Endothelial cell of umbilical vein (primary cell): ENCODE data around the gene AGRN. TPM values are rescaled to one million over a fixed set of nuclear protein-coding genes. Genes with fewer than 3 reads are reported as not detected.

Experiments used
- BruUV-seq: library from RNA; stranded (reverse); fragments of 400-500 nt; replicated peaks from 2 replicates; lab custom pipeline; 2021; lab: Mats Ljungman, UMichigan
- CTCF ChIA-PET: fragments of 300-600, 350-600 bp; sonication (Branson Sonifier 250); formaldehyde crosslinking; loops from one replicate; lab custom pipeline; 2021; ENCODE audit warnings: antibody characterized with exemption, inconsistent platforms; lab: Charles Lee
- POLR2A ChIA-PET: fragments of 300-600, 350-600 bp; sonication (Branson Sonifier 250); formaldehyde crosslinking; loops from one replicate; lab custom pipeline; 2021; ENCODE audit warnings: antibody characterized with exemption, inconsistent platforms; lab: Charles Lee
- DNase-seq: peaks from one replicate; pipeline ENCODE4 v3.0.0-alpha.2; 2011; ENCODE audit warnings: low read depth, low spot score
- FAIRE-seq: peaks from 2 replicates; lab custom pipeline; 2011; peaks lifted over from hg19 to GRCh38; lab: Jason Lieb, UNC
- H2AFZ ChIP-seq: 2 replicates; pipeline ENCODE4 v1.6.0; 2012; ENCODE audit warnings: low read depth, low read length, control low read depth, inconsistent platforms
- H3K27ac ChIP-seq: 2 replicates; pipeline ENCODE4 v1.5.1; 2011; ENCODE audit warnings: low read depth, mild to moderate bottlenecking, control low read depth, low read length, moderate library complexity; ENCODE audit not compliant: insufficient read depth
- H3K27me3 ChIP-seq, 2 experiments: 2 replicates each; pipeline versions ENCODE4 v1.6.0 to v1.6.1; 2011; ENCODE audit warnings: low read length in 2 of 2, mixed read lengths in 1 of 2; ENCODE audit not compliant: control insufficient read depth in 2 of 2, insufficient read depth in 2 of 2
- H3K36me3 ChIP-seq, 2 experiments: 2 replicates in 1 of 2; 3 replicates in 1 of 2; pipeline ENCODE4 v1.5.1; 2011; ENCODE audit warnings: low read length in 2 of 2, mild to moderate bottlenecking in 1 of 2, moderate library complexity in 1 of 2; ENCODE audit not compliant: control insufficient read depth in 2 of 2, insufficient read depth in 2 of 2; ENCODE audit errors: extremely low read depth in 1 of 2
- H3K4me1 ChIP-seq: 3 replicates; pipeline ENCODE4 v1.5.1; 2011; ENCODE audit warnings: mild to moderate bottlenecking, low read length; ENCODE audit not compliant: control insufficient read depth, insufficient read depth; ENCODE audit errors: extremely low read depth
- H3K4me2 ChIP-seq: 2 replicates; pipeline ENCODE4 v1.6.1; 2011; ENCODE audit warnings: low read length, control low read depth, mixed read lengths; ENCODE audit not compliant: insufficient read depth
- H3K4me3 ChIP-seq, 3 experiments: fragments of 200-600 bp in 1 of 3; sonication (generic), shearing (Covaris generic) in 1 of 3; replicated peaks in 1 of 3; 2 replicates each; pipeline ENCODE4 v1.5.1; 2011 to 2016; ENCODE audit warnings: control low read depth in 3 of 3, low read length in 3 of 3, mild to moderate bottlenecking in 2 of 3, inconsistent platforms in 1 of 3, low read depth in 1 of 3, moderate library complexity in 1 of 3; ENCODE audit not compliant: insufficient read depth in 1 of 3
- H3K79me2 ChIP-seq: 2 replicates; pipeline ENCODE4 v1.6.0; 2012; ENCODE audit warnings: low read length, inconsistent platforms; ENCODE audit not compliant: control insufficient read depth, insufficient read depth
- H3K9ac ChIP-seq: replicated peaks from 2 replicates; pipeline ENCODE3; 2011; ENCODE audit warnings: low read length, control low read depth; ENCODE audit not compliant: insufficient read depth; ENCODE audit errors: extremely low read depth
- H3K9me1 ChIP-seq: replicated peaks from 3 replicates; pipeline ENCODE4 v1.6.0; 2011; ENCODE audit warnings: mild to moderate bottlenecking, low read length; ENCODE audit not compliant: control insufficient read depth, insufficient read depth; ENCODE audit errors: extremely low read depth
- H3K9me3 ChIP-seq: replicated peaks from 2 replicates; pipeline ENCODE4 v1.5.1; 2012; ENCODE audit warnings: low read length, inconsistent platforms; ENCODE audit not compliant: control insufficient read depth, insufficient read depth
- H4K20me1 ChIP-seq: replicated peaks from 2 replicates; pipeline ENCODE3; 2011; ENCODE audit warnings: mild to moderate bottlenecking, low read length; ENCODE audit not compliant: control insufficient read depth, insufficient read depth; ENCODE audit errors: extremely low read depth
- CTCF ChIP-seq, 2 donors: IDR thresholded peaks; 1 replicate in 1 of 2; 2 replicates in 1 of 2; pipeline ENCODE4 v1.5.1; 2011; ENCODE audit warnings: low read length in 2 of 2, mild to moderate bottlenecking in 2 of 2, moderate library complexity in 2 of 2, control low read depth in 1 of 2, inconsistent platforms in 1 of 2, low read depth in 1 of 2; ENCODE audit not compliant: insufficient read depth in 1 of 2; ENCODE audit errors: extremely low read depth in 1 of 2
- EZH2 ChIP-seq: IDR thresholded peaks from 2 replicates; pipeline ENCODE4 v1.6.1; 2012; ENCODE audit warnings: borderline replicate concordance, low read depth, mild to moderate bottlenecking, moderate library complexity, low read length, inconsistent platforms; ENCODE audit not compliant: severe bottlenecking
- FOS ChIP-seq: IDR thresholded peaks from 2 replicates; pipeline ENCODE4 v1.6.1; 2011; ENCODE audit warnings: mild to moderate bottlenecking, low read length, moderate library complexity, borderline replicate concordance; ENCODE audit not compliant: insufficient read depth
- GATA2 ChIP-seq: IDR thresholded peaks from 2 replicates; pipeline ENCODE4 v1.7.0; 2011; ENCODE audit warnings: low read depth, mild to moderate bottlenecking, moderate library complexity, mixed read lengths, low read length; ENCODE audit not compliant: insufficient read length, insufficient read depth
- JUN ChIP-seq: IDR thresholded peaks from 2 replicates; pipeline ENCODE4 v1.6.1; 2011; ENCODE audit warnings: borderline replicate concordance, low read depth; ENCODE audit not compliant: insufficient read length, insufficient read depth
- MAX ChIP-seq: IDR thresholded peaks from 2 replicates; pipeline ENCODE4 v1.6.1; 2011; ENCODE audit not compliant: insufficient read depth, insufficient read length
- MYC ChIP-seq: IDR thresholded peaks from one replicate; pipeline ENCODE4 v1.6.1; 2011; ENCODE audit warnings: mild to moderate bottlenecking, low read depth, low read length
- POLR2A ChIP-seq: IDR thresholded peaks from 2 replicates; pipeline ENCODE4 v1.6.1; 2012; ENCODE audit warnings: low read depth, mild to moderate bottlenecking, control low read depth, low read length
- POLR2AphosphoS5 ChIP-seq: IDR thresholded peaks from 2 replicates; pipeline ENCODE4 v1.6.1; 2012; ENCODE audit warnings: low read depth, mild to moderate bottlenecking, control low read depth, low read length, moderate library complexity; ENCODE audit not compliant: insufficient read depth
- dilution Hi-C: fragments of 300-500 bp; cut with MboI; formaldehyde crosslinking; loops from one replicate; pipeline ENCODE4 v1.15.0; 2019; ENCODE audit warnings: low sequenced_read_pairs; ENCODE audit not compliant: extremely low pct_ligation_motif_present
- intact Hi-C: fragments of 100-400 bp; cut with micrococcal nuclease; formaldehyde crosslinking; loops from one replicate; pipeline ENCODE4 v1.10.0; 2022
- polyA plus RNA-seq, 4 experiments: library from polyadenylated mRNA; depleted of rRNA in 3 of 4; stranded (reverse) in 3 of 4; unstranded in 1 of 4; fragments of >200 nt; gene quantifications; 2 replicates each; pipeline versions ENCODE4 v1.2.1 to v1.2.3, GENCODE V29; 2011 to 2012; ENCODE audit warnings: missing spikeins in 1 of 4
- total RNA-seq: library from RNA; stranded (reverse); gene quantifications from 2 replicates; pipeline ENCODE4 v1.2.3, GENCODE V29; 2021

The AGRN gene
- total and polyA plus RNA-seq, 2 donors (not counting 3 experiments of a cell fraction or from before 2014, with no cell fraction given): 66.6 to 67.8 TPM

GRCh38 chr1:1013922-1014648, 5.8 kb upstream of the AGRN start:
- no peak for DNase-seq

More at GRCh38 chr1:1013922-1014648, 5.8 kb upstream of the AGRN start:
- H3K9me1 ChIP-seq: no peaks in the 10 kb centered on the region
- ChIA-PET CTCF (interaction anchor here (0.9 to 4.2 kb wide), 6 partner anchors 11 to 278 kb away, joined by 3 to 41 read pairs (median 8); no protein-coding TSS in a partner anchor), POLR2A (no interaction called here)
- no peaks in the 10 kb centered on the region for H3K27me3 ChIP-seq
- H3K9me3 ChIP-seq: no peaks in the 10 kb centered on the region
- intact Hi-C loops (loop anchor here (2.0 to 5.0 kb wide), 2 partner anchors 13 to 258 kb away; partner anchors contain the start of genes HES4 and UBE2J2), dilution Hi-C loops (no loop called here)
- peak overlapping the region; percentile 62 for H2AFZ ChIP-seq
- no peak for TF ChIP-seq MAX
- no peak for TF ChIP-seq EZH2
- no peak for TF ChIP-seq GATA2
- TF ChIP-seq POLR2A: no peak
- TF ChIP-seq JUN: no peak
- no peak for TF ChIP-seq POLR2AphosphoS5
- TF ChIP-seq MYC: no peak
- no peak for TF ChIP-seq FOS
- TF ChIP-seq CTCF (IDR thresholded peaks at IDR 0.05; ENCODE audit: extremely low read depth in 1 of 2, insufficient read depth in 1 of 2, low read depth in 1 of 2, low read length in 2 of 2): no peak
- H3K79me2 ChIP-seq: no peaks in the 10 kb centered on the region
- peak overlapping the region; percentile 41 to 83 (median 81) for H3K4me3 ChIP-seq
- peak overlapping the region; percentile 54 for H3K27ac ChIP-seq
- peaks cover 10% of the 10 kb centered on the region for H3K4me1 ChIP-seq
- FAIRE-seq: peak; percentile 77
- TSS peak; percentile 87 for BruUV-seq
- H3K36me3 ChIP-seq: no peaks in the 10 kb centered on the region
- peak overlapping the region; percentile 65 for H3K9ac ChIP-seq
- H4K20me1 ChIP-seq: no peaks in the 10 kb centered on the region
- peak overlapping the region; percentile 78 for H3K4me2 ChIP-seq
